A549 (cell line): ENCODE data around the gene ZNF438.

Experiments
- CTCF ChIP-seq: fragments of >200 bp; sonication (Bioruptor Twin); formaldehyde crosslinking; IDR thresholded peaks from 3 replicates; pipeline ENCODE4 v1.5.1; 2016
- E2F6 ChIP-seq: IDR thresholded peaks from 2 replicates; pipeline ENCODE4 v1.6.1; 2012; ENCODE audit warnings: low read depth, borderline replicate concordance
- EP300 ChIP-seq, 2 experiments: fragments of >200 bp; sonication (Bioruptor Twin); formaldehyde crosslinking; IDR thresholded peaks; 2 replicates in 1 of 2; 3 replicates in 1 of 2; pipeline ENCODE4 v1.6.1; 2016 to 2017
- JUN ChIP-seq, 2 experiments: fragments of >200 bp; sonication (Bioruptor Twin); formaldehyde crosslinking; IDR thresholded peaks; 2 replicates in 1 of 2; 3 replicates in 1 of 2; pipeline ENCODE4 v1.6.1; 2016 to 2017
- JUNB ChIP-seq: fragments of >200 bp; sonication (Bioruptor Twin); formaldehyde crosslinking; IDR thresholded peaks from 2 replicates; pipeline ENCODE4 v1.6.1; 2016
- KDM1A ChIP-seq: fragments of 200-600 bp; sonication (generic); IDR thresholded peaks from 2 replicates; pipeline ENCODE4 v1.6.1; 2016; ENCODE audit warnings: low read depth, mild to moderate bottlenecking
- NR3C1 ChIP-seq: fragments of >200 bp; sonication (Bioruptor Twin); formaldehyde crosslinking; IDR thresholded peaks from 3 replicates; pipeline ENCODE4 v1.6.1; 2017
- POLR2A ChIP-seq: IDR thresholded peaks from 2 replicates; pipeline ENCODE4 v1.6.1; 2012; ENCODE audit warnings: mild to moderate bottlenecking, low read length
- RAD21 ChIP-seq, 2 experiments: fragments of >200 bp in 1 of 2; sonication (Bioruptor Twin) in 1 of 2; formaldehyde crosslinking in 1 of 2; IDR thresholded peaks in 1 of 2; conservative IDR thresholded peaks in 1 of 2; 2 replicates in 1 of 2; 3 replicates in 1 of 2; pipeline ENCODE4 v1.6.1; 2012 to 2018; ENCODE audit warnings: inconsistent platforms in 1 of 2
- REST ChIP-seq: fragments of 200-600 bp; sonication (generic); IDR thresholded peaks from 2 replicates; pipeline ENCODE4 v1.6.1; 2016; ENCODE audit warnings: antibody characterized with exemption, mild to moderate bottlenecking, moderate library complexity
- ZFP36 ChIP-seq: fragments of 450-650 bp; IDR thresholded peaks from 2 replicates; pipeline ENCODE4 v1.6.1; 2014; ENCODE audit warnings: borderline replicate concordance; ENCODE audit not compliant: partially characterized antibody
- ZNF302 ChIP-seq: fragments of 250-450 bp; sonication (Bioruptor Pico); IDR thresholded peaks from 2 replicates; pipeline ENCODE4 v1.9.0; 2021; ENCODE audit warnings: inconsistent platforms, mild to moderate bottlenecking, moderate library complexity

GRCh38 chr10:31013331-31013730, 18.3 kb downstream of the ZNF438 start:
- TF ChIP-seq RAD21 (conservative IDR thresholded peaks at IDR 0.05 in 1 of 2, IDR thresholded peaks at IDR 0.05 in 1 of 2) (no peak), CTCF (no peak), E2F6 (no peak), POLR2A (no peak), EP300 (IDR thresholded peaks at IDR 0.05) (no peak), ZNF302 (CRISPR knock-in tag) (no peak), KDM1A (no peak), ZFP36 (no peak), NR3C1 (no peak), JUN (IDR thresholded peaks at IDR 0.05) (no peak), JUNB (no peak), REST (no peak)
